Esophagus muscularis mucosa (tissue), 4 donors: ENCODE results near the gene HAUS7. TPM values are rescaled to one million over a fixed set of nuclear protein-coding genes. Genes with fewer than 3 reads are reported as not detected.

Experiments
- DNase-seq: peaks from one replicate; pipeline ENCODE4 v3.0.0-alpha.2; 2017; ENCODE audit errors: extremely low spot score
- H3K27ac ChIP-seq, 4 donors: fragments of 200-600 bp; sonication (generic); replicated peaks in 1 of 4; 1 replicate in 3 of 4; 2 replicates in 1 of 4; pipeline ENCODE4 v1.5.1; 2016 to 2019; ENCODE audit warnings: mild to moderate bottlenecking in 1 of 4
- H3K27me3 ChIP-seq, 4 donors: fragments of 200-600 bp; sonication (generic); one replicate each; pipeline versions ENCODE4 v1.5.1 to v1.6.0; 2016 to 2019
- H3K36me3 ChIP-seq, 4 donors: fragments of 200-600 bp; sonication (generic); one replicate each; pipeline ENCODE4 v1.5.1; 2016 to 2019
- H3K4me1 ChIP-seq, 4 donors: fragments of 200-600 bp; sonication (generic); one replicate each; pipeline ENCODE4 v1.5.1; 2016 to 2019
- H3K4me3 ChIP-seq, 4 donors: fragments of 200-600 bp; sonication (generic); 1 replicate in 2 of 4; 2 replicates in 2 of 4; pipeline ENCODE4 v1.5.1; 2016 to 2019; ENCODE audit warnings: mild to moderate bottlenecking in 4 of 4, moderate library complexity in 1 of 4
- H3K9me3 ChIP-seq, 4 donors: fragments of 200-600 bp; sonication (generic); 1 replicate in 3 of 4; 2 replicates in 1 of 4; pipeline ENCODE4 v1.5.1; 2016 to 2019
- EP300 ChIP-seq: sonication (generic); formaldehyde crosslinking; IDR thresholded peaks from one replicate; pipeline ENCODE4 v1.6.1; 2017; ENCODE audit warnings: antibody characterized with exemption
- POLR2A ChIP-seq: fragments of 450-650 bp; IDR thresholded peaks from one replicate; pipeline ENCODE4 v1.6.1; 2017; ENCODE audit warnings: antibody characterized with exemption, moderate library complexity, mild to moderate bottlenecking, low read depth
- POLR2AphosphoS5 ChIP-seq, 2 donors: sonication (generic); formaldehyde crosslinking; IDR thresholded peaks; one replicate each; pipeline ENCODE4 v1.6.1; 2017; ENCODE audit warnings: antibody characterized with exemption in 2 of 2
- WGBS: methylation state at CpG from one replicate; pipeline ENCODE4 v1.1.5; 2018; 5-methylcytosine and 5-hydroxymethylcytosine counted together
- intact Hi-C: fragments of 100-400 bp; cut with DNase I; formaldehyde crosslinking; loops from one replicate; pipeline ENCODE4 v1.15.1; 2023
- total RNA-seq, 4 donors: library from RNA; depleted of rRNA; stranded (reverse); fragments of >200 nt; gene quantifications; one replicate each; pipeline versions ENCODE4 v1.1.0 to v1.2.1, GENCODE V29; 2016
- TF ChIP-seq, protein P1 (sequence below), 3 experiments: fragments of 200-600 bp in 2 of 3; fragments of 450-650 bp in 1 of 3; sonication (generic) in 2 of 3; IDR thresholded peaks; one replicate each; pipeline ENCODE4 v1.5.1; 2017 to 2019; ENCODE audit warnings: antibody characterized with exemption in 3 of 3, mild to moderate bottlenecking in 2 of 3, moderate library complexity in 1 of 3

The HAUS7 gene
- total RNA-seq, 4 donors from 2014 or later = 23.4 to 25.8 (median 24.2) TPM

DNA sequence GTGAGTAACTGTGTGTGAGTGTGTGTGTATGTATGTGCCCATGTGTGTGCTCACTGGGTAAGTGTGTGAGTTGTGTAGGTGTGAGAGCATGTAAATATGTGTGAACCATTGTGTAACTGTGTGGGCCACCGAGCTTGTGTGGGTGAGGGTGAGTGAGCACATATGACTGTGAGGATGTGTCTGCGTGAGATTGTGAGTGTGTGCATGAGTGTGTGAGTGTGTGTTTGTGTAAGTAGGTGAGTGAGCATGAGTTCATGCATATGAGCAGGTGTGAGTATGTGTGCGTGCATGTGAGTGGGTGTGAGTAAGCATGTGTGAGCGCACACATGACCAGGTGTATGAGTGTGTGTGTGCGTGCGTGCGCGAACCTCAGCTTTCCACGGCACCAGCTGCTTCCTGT, 45.7 kb upstream of the HAUS7 start:
- no peak overlapping the region for H3K4me3 ChIP-seq
- no peaks in the 10 kb centered on the region for H3K9me3 ChIP-seq
- H3K4me1 ChIP-seq = peaks cover 0 to 16% (median 8%) of the 10 kb centered on the region in 4 donors
- intact Hi-C loops = no loop called here
- no peaks in the 10 kb centered on the region for H3K36me3 ChIP-seq
- peaks cover 0 to 46% (median 11%) of the 10 kb centered on the region in 4 donors for H3K27me3 ChIP-seq
- WGBS = 85% methylated on average over 9 of the region's 9 CpGs
- no peak for DNase-seq
- no peak overlapping the region for H3K27ac ChIP-seq
- TF ChIP-seq EP300 = no peak
- TF ChIP-seq, protein P1, sequence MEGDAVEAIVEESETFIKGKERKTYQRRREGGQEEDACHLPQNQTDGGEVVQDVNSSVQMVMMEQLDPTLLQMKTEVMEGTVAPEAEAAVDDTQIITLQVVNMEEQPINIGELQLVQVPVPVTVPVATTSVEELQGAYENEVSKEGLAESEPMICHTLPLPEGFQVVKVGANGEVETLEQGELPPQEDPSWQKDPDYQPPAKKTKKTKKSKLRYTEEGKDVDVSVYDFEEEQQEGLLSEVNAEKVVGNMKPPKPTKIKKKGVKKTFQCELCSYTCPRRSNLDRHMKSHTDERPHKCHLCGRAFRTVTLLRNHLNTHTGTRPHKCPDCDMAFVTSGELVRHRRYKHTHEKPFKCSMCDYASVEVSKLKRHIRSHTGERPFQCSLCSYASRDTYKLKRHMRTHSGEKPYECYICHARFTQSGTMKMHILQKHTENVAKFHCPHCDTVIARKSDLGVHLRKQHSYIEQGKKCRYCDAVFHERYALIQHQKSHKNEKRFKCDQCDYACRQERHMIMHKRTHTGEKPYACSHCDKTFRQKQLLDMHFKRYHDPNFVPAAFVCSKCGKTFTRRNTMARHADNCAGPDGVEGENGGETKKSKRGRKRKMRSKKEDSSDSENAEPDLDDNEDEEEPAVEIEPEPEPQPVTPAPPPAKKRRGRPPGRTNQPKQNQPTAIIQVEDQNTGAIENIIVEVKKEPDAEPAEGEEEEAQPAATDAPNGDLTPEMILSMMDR (IDR thresholded peaks at IDR 0.05) = no peak
- no peak for TF ChIP-seq POLR2A
- TF ChIP-seq POLR2AphosphoS5 (IDR thresholded peaks at IDR 0.05) = no peak

DNA sequence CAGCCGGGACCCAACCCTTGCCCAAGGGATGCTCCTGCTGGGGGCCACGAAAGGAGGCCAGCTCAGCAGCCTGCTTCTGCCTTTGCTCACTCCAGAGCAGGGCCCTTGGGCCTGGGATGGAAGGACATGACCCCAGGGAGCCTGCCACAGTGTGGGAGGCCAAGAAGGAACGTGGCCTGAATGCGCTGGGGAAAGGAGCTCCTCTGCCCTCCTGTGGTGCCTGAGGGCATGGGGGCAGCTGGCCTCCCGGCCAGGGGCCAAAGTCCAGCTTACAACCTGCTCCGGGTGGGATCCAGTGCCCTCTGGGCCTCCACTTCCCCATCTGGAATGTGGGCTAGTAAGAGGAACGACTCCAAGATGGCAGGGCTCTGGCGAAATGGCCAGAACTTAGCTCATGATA, 45.1 kb upstream of the HAUS7 start:
- TF ChIP-seq, protein P1 (IDR thresholded peaks at IDR 0.05) = no peak
- TF ChIP-seq POLR2A (no peak), POLR2AphosphoS5 (IDR thresholded peaks at IDR 0.05) (no peak), EP300 (no peak)
- H3K36me3 ChIP-seq = no peaks in the 10 kb centered on the region
- WGBS = 75% methylated on average over 4 of the region's 8 CpGs

DNA sequence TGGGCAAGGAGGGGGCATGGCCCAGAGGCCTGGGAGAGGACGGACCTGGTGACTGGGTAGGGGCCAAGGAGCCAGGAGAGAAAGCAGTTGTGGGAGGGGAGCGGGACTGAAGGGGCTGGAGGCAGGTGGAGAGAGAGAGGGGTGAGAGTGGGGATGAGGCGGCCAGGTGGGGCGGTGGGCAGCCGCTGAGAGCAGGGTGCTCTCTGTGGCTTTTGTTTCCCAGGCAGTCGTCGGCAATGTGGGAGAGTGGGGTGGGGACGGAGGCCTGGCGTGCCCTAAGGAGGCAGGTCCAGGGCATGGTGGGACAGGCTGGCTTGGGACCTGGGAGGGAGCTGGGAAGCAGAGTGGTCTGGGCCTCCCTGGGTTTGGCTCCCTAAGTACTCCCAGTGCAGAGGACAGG, 43.9 kb upstream of the HAUS7 start:
- Histone ChIP-seq H3K9me3 (no peaks in the 10 kb centered on the region), H3K4me3 (no peak overlapping the region), H3K4me1 (peaks cover 0 to 16% (median 8%) of the 10 kb centered on the region in 4 donors), H3K27ac (no peak overlapping the region), H3K36me3 (no peaks in the 10 kb centered on the region), H3K27me3 (peaks cover 0 to 28% (median 6%) of the 10 kb centered on the region in 4 donors)
- TF ChIP-seq POLR2AphosphoS5 (IDR thresholded peaks at IDR 0.05) = no peak
- TF ChIP-seq, protein P1 (IDR thresholded peaks at IDR 0.05) = no peak
- no peak for TF ChIP-seq POLR2A
- no peak for TF ChIP-seq EP300
- DNase-seq = no peak
- 88% methylated on average over 9 of the region's 9 CpGs for WGBS
- intact Hi-C loops = no loop called here

More for the DNA sequence above, 45.1 kb upstream of the HAUS7 start:
- Histone ChIP-seq H3K27ac (no peak overlapping the region), H3K4me1 (peaks cover 0 to 16% (median 8%) of the 10 kb centered on the region in 4 donors), H3K4me3 (no peak overlapping the region), H3K9me3 (no peaks in the 10 kb centered on the region), H3K27me3 (peaks cover 0 to 40% (median 11%) of the 10 kb centered on the region in 4 donors)
- intact Hi-C loops = no loop called here
- DNase-seq = no peak

DNA sequence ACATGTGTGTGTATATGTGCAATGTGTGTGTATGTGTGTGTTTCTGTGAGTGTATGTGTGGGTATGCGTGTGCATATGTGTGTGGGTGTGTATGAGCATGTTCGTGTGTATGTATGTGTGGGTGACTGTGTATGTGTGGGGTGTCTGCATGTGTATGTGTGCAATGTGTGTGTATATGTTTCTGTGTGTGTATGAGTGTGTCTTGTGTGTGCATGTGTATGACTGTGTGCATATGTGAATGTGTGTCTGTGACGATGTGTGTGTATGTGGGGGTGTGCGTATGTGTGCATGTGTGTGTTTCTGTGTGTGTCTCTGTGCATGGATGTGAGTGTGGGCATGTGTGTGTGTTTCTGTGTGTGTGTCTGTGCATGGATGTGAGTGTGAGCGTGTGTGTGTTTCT, 42.9 kb upstream of the HAUS7 start:
- peaks cover 0 to 18% (median 1%) of the 10 kb centered on the region in 4 donors for H3K27me3 ChIP-seq
- no peaks in the 10 kb centered on the region for H3K9me3 ChIP-seq
- no peak overlapping the region for H3K27ac ChIP-seq
- 79% methylated on average over 5 of the region's 5 CpGs for WGBS
- no peak for DNase-seq
- H3K4me3 ChIP-seq = no peak overlapping the region
- intact Hi-C loops = no loop called here
- no peaks in the 10 kb centered on the region for H3K36me3 ChIP-seq
- peaks cover 0 to 11% (median 6%) of the 10 kb centered on the region in 4 donors for H3K4me1 ChIP-seq
- TF ChIP-seq EP300 (no peak), POLR2AphosphoS5 (IDR thresholded peaks at IDR 0.05) (no peak), POLR2A (no peak)
- TF ChIP-seq, protein P1 (IDR thresholded peaks at IDR 0.05) = no peak

DNA sequence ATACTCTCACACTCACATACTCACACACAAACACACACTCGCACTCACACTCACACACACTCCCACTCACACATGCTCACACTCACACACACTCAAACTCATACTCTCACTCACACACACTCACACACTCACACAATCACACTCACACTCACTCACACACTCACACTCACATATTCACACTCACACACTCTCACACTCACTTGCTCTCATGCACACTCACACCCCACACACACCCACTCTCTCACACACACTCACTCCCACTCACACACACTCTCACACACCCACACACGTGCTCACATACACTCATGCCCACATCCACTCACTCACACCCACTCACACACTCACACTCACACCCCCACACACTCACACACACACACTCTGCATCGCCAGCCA, 42.1 kb upstream of the HAUS7 start:
- TF ChIP-seq POLR2A (no peak), POLR2AphosphoS5 (IDR thresholded peaks at IDR 0.05) (no peak)
- TF ChIP-seq, protein P1 (IDR thresholded peaks at IDR 0.05) = no peak
- H3K27ac ChIP-seq = no peak overlapping the region
- H3K4me3 ChIP-seq = no peak overlapping the region
- intact Hi-C loops = no loop called here
- peaks cover 0 to 8% (median 4%) of the 10 kb centered on the region in 4 donors for H3K4me1 ChIP-seq
- no peak for DNase-seq
- 77% methylated on average over 3 of the region's 3 CpGs for WGBS
- H3K27me3 ChIP-seq = peaks cover 0 to 10% (median 0%) of the 10 kb centered on the region in 4 donors
- no peaks in the 10 kb centered on the region for H3K9me3 ChIP-seq
- no peaks in the 10 kb centered on the region for H3K36me3 ChIP-seq
